Measurements from ENCODE around the gene FCGR1A.
"Not testable (repeated sequence)": the region's sequence is repeated elsewhere in the genome, so short reads cannot be mapped to it uniquely, and the experiment has no call there.

The FCGR1A gene

DNA sequence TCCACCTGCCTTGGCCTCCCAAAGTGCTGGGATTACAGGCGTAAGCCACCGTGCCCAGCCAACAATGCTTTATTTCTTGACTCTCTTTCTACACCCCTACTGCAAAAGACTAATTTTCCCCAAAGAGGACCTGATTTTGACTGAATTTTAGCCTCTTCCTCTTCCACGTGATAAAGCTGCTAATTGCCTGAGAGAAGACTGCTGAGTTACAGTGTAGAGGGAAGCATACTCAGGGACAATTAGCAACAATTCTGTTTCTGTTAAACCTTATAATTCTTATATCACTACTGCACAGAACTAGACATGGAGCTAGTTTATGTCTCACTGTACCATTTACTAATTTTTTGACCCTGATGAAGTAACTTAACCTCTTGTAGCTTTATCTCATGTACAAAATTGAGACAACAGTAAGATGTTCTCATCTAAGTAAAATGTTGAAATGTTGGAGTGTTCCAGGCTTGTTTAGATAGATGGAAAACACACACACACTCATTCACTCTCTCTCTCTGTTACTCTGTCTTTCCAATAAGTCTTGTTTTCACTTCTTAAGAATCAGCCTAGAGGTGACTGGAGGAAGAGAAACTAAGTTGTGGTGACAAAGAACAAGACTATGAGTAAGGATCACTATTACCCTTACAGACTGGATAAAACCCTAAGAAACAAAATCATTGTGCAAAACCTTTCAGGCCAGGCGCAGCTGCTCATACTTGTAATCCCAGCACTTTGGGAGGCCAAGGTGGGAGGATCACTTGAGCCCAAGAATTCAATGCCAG, 10.7 kb upstream of the FCGR1A start:
- DNase-seq (ENCODE audit: low read depth); H3K4me3 ChIP-seq (ENCODE audit: low read depth, low read length): not testable (repeated sequence)

- not testable (repeated sequence) for DNase-seq (ENCODE audit: low read depth); H3K4me3 ChIP-seq (ENCODE audit: low read depth, low read length)
Observed at GRCh38 chr1:149775510-149776147, 6.9 kb upstream of the FCGR1A start.

DNA sequence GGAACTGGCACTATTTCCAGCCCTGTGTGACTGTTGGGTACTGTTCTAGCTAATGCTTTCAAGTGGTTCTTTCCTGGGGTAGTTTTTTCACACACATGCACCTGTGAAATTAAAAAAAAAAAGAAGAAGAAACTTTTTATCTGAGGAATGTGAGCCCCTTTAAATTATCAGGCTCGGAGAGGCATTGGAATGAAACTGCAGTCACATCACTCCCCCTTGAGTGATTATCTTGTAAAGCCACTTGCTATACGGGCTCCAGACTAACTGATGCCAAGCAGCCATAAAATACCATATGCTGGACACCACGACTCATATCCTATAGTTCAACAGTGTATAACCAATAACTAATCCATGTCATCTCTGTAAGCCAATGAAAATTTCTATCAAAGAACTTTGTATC, 5.4 kb upstream of the FCGR1A start:
- DNase-seq (ENCODE audit: low read depth); H3K4me3 ChIP-seq (ENCODE audit: low read depth, low read length): not testable (repeated sequence)

DNA sequence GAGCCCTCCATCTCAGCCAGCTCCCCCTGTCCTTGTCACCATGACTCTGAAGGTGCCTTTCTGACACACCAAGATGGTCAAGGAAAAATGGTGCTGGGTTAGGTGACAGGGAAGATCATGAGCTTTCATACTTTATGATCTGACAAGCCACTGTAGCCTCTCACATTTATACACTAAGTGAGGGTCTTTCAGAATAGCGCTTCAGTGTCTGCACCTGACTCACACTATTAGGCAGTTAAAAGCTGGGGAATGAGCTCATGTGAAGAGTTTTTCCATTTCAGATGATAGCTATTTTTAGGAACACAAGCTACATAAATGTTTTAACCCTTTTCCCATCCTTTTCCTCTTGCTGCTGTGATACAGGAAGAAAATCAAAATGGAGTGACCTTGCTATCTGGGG, 4.2 kb upstream of the FCGR1A start:
- not testable (repeated sequence) for DNase-seq (ENCODE audit: low read depth); H3K4me3 ChIP-seq (ENCODE audit: low read depth, low read length)

DNA sequence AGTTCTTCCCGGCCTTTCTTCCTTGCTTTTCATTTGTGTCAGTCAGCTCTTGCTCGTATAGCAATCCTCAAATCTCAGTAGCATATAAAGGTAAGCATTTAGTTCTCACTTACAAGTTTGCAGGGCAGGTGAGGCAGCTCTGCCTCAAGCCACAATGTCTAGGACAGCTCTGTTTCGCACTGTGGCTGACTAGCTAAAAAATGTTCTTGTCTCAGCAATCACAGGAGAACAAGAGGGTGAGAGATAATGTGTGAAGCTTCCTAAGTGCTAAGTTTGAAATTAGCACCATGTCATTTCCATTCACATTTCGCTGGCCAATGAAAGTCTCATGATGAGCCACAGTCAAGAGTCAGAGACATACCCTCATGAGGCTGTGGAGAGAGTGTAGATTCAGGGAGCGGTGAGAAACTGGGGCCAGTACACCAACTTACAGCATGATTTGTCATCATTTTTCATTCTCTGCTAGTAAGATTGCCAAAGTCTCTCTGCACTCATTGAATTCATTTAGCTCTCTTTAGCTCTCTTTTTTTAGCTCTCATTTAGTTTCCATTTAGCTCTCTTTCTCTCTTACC, 995 bp upstream of the FCGR1A start:
- not testable (repeated sequence) for DNase-seq (ENCODE audit: low read depth); H3K4me3 ChIP-seq (ENCODE audit: low read depth, low read length)

DNA sequence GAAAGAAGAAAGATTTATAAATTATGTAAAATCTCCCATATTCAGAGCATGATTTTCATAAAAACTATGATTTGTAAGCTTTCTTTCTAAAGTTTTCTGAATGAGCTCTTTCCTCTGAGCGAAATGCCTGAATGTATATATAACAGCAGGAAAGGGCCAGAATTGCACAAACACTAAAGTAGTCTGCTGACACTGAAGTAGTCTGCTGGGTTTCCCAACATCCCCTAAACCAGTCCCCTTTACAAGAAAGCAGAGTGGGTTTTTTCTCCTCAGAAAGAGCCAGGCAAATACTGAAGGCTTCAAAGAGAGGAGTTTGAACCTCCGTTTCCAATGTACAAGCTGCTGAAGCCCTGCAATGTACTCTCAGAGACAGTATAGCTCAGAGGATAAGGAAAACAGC, 795 bp downstream of the FCGR1A start:
- DNase-seq (ENCODE audit: low read depth), result not testable (repeated sequence)

GRCh38 chr1:149783868-149784267, 1.4 kb downstream of the FCGR1A start:
- H3K4me3 ChIP-seq (ENCODE audit: low read depth, low read length); DNase-seq (ENCODE audit: low read depth): not testable (repeated sequence)

More for the DNA sequence above, 795 bp downstream of the FCGR1A start:
- not testable (repeated sequence) for H3K4me3 ChIP-seq (ENCODE audit: low read depth, low read length)

GRCh38 chr1:149787688-149788451, 5.4 kb downstream of the FCGR1A start:
- not testable (repeated sequence) for H3K4me3 ChIP-seq (ENCODE audit: low read depth, low read length)

DNA sequence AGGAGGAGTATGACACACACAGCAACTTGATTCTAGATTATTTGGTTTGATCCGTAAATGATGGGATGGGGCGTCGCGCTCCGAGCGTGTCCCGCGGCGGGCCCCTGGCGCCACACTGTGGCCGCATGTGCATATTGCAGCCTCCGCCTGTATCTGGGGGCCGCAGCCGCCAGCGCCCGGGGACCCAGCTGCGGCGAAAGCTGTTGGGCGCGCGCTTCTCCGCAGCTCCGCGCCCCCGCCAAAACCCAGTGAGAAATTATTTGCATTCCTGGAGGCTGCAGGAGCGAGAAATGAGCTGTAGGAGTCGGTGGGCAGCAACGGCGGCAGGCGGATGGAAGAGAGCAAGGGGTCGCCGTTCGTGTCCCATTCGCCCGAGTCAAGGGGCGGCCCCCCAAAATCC, 10.0 kb downstream of the FCGR1A start:
- peak; percentile 20 for DNase-seq (ENCODE audit: low read depth)
- H3K4me3 ChIP-seq (ENCODE audit: low read depth, low read length), result peak overlapping the region; percentile 50

More at GRCh38 chr1:149787688-149788451, 5.4 kb downstream of the FCGR1A start:
- not testable (repeated sequence) for DNase-seq (ENCODE audit: low read depth)

DNA sequence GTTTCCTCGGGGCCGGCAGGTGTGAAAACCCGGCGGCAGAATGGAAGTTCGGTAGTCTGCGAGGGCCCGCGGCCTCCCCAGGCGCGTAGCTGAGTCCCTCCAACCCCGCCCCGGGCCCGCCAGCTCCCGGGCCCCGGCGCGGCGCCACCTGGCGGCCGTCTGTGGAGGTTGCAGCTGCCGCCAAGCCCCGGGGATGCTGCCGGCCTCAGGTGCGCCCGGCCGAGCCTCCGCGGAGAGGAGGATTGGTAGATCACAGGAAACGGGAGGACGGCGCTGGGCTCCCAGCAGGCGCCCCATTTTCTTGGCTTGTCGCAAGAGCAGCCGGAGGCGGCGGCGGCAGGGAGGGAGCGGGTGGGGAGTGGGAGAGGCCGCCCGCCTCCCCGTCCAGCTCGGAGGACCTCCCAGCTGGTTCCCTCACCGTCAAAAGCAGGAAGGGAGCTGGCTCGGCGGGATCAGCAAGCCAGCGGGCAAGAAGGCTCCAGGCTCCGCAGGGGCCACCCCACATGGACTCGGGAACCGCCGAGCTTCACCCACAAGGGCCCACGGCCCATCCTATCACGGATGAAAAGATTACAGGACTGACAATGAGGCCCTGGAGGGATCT, 10.5 kb downstream of the FCGR1A start:
- DNase-seq (ENCODE audit: low read depth), result peak; percentile 32
- TF ChIP-seq, protein P1, sequence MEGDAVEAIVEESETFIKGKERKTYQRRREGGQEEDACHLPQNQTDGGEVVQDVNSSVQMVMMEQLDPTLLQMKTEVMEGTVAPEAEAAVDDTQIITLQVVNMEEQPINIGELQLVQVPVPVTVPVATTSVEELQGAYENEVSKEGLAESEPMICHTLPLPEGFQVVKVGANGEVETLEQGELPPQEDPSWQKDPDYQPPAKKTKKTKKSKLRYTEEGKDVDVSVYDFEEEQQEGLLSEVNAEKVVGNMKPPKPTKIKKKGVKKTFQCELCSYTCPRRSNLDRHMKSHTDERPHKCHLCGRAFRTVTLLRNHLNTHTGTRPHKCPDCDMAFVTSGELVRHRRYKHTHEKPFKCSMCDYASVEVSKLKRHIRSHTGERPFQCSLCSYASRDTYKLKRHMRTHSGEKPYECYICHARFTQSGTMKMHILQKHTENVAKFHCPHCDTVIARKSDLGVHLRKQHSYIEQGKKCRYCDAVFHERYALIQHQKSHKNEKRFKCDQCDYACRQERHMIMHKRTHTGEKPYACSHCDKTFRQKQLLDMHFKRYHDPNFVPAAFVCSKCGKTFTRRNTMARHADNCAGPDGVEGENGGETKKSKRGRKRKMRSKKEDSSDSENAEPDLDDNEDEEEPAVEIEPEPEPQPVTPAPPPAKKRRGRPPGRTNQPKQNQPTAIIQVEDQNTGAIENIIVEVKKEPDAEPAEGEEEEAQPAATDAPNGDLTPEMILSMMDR (conservative IDR thresholded peaks at IDR 0.05; ENCODE audit: low read depth, low read length), result peak; percentile 39
- not testable (repeated sequence) for H3K4me3 ChIP-seq (ENCODE audit: low read depth, low read length)

DNA sequence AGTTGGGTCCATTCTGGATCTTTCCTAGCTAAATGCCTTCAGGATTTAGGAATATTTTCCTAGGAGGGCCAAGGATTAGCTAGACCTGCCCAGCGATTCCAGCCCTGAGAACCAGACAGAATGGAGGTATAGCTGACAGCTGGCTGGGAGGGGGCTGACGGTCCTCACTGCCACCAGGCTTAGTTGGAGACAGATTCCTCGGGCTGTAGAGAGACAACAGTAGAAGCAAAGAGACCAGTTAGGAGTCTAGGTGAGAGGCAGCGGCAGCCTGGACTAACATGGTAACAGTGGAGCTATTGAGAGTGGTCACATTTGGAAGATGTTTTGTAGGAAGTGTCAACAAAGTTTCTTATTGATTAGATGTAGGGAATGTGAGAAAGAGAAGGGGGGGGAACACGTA, 11.4 kb downstream of the FCGR1A start:
- not testable (repeated sequence) for H3K4me3 ChIP-seq (ENCODE audit: low read depth, low read length)

GRCh38 chr1:149801628-149802027, 19.1 kb downstream of the FCGR1A start:
- H3K4me3 ChIP-seq (ENCODE audit: low read depth, low read length); DNase-seq (ENCODE audit: low read depth): not testable (repeated sequence)

More for the DNA sequence above, 11.4 kb downstream of the FCGR1A start:
- DNase-seq (ENCODE audit: low read depth), result not testable (repeated sequence)

- not testable (repeated sequence) for H3K4me3 ChIP-seq (ENCODE audit: low read depth, low read length); DNase-seq (ENCODE audit: low read depth)
Observed at GRCh38 chr1:149804417-149805080, 22.1 kb downstream of the FCGR1A start.

DNA sequence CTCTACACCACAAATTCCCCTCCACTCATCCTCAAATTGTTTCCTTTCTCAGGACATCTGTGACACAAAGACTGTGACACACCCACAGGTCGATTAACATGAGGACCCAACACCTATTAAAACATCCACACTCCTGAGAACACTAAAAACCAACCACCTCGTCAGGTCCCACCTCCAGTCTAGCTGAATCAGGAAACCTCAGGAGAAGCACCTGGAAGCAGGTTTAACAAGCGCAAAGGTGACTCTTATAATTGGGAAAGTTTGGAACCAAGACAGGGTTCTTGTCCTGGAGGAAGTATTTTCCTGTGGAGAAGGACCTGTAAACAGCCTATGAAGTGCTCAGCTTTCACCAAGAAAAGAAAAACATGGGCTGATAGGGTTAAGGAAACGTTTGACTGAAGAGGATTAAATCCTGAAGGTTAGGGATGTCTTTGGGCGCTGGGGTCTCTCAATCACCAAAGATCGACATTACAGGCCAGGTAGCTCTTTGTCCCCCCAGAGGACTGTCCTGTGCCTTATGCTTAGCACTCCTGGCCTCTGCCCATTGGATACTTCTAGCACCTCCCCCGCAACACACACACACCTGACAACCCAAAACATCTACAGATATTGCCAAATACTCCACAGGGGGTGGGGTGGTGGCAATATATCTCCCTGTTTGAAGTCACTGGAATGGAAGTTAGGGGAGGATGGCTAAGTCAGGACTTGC, 28.4 kb downstream of the FCGR1A start:
- DNase-seq (ENCODE audit: low read depth); H3K4me3 ChIP-seq (ENCODE audit: low read depth, low read length): not testable (repeated sequence)

- peak overlapping the region; percentile 42 for H3K4me3 ChIP-seq (ENCODE audit: low read depth, low read length)
- peak; percentile 6 for DNase-seq (ENCODE audit: low read depth)
Observed at GRCh38 chr1:149811514-149811889, 29.0 kb downstream of the FCGR1A start.

All from choroid plexus epithelial cell (primary cell).